ENCODE results near the gene C2CD4C.
"Not testable (repeated sequence)": the region's sequence is repeated elsewhere in the genome, so short reads cannot be mapped to it uniquely, and the experiment has no call there.

The C2CD4C gene

DNA sequence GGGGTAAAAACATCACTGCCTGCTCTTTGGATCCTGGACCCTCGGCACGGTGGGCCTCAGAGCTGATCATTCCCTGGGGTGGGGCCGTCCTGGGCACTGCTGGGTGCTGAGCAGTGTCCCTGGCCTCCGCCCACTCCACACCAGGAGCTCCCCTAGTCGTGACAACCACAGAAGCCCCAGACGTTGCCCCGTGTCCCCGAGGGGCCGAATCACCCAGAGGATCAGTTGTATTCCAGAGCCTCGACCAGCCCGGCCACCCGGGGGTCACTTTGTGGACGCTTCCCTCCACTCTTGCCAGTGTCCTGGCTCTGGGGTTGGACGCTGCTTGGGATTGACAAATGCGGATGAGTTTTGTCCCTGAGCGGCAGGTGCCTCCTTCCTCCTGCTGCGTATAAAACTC is 10.2 kb downstream of the C2CD4C start:
- DNase-seq (ENCODE audit: low read depth): no peak

GRCh38 chr19:397941-398706 is 10.8 kb downstream of the C2CD4C start:
- DNase-seq (ENCODE audit: low read depth): no peak

GRCh38 chr19:397321-397720 is 11.6 kb downstream of the C2CD4C start:
- no peak for DNase-seq (ENCODE audit: low read depth)

DNA sequence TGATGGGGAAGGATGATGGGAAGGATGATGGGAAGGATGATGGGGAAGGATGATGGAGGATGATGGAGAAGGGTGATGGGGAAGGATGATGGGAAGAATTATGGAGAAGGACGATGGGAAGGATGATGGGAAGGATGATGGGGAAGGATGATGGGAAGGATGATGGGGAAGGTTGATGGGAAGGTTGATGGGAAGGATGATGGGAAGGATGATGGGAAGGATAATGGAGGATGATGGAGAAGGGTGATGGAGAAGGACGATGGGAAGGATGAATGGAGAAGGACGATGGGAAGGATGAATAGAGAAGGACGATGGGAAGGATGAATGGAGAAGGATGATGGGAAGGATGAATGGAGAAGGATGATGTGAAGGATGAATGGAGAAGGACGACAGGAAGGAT is 13.5 kb downstream of the C2CD4C start:
- DNase-seq (ENCODE audit: low read depth): no peak

DNA sequence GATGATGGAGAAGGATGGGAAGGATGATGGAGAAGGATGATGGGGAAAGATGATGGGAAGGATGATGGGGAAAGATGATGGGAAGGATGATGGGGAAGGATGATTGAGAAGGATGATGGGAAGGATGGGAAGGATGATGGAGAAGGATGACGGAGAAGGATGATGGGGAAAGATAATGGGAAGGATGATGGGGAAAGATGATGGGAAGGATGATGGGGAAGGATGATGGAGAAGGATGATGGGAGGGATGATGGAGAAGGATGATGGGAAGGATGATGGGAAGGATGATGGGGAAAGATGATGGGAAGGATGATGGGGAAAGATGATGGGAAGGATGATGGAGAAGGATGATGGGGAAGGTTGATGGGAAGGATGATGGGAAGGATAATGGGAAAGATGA is 14.1 kb downstream of the C2CD4C start:
- DNase-seq (ENCODE audit: low read depth): not testable (repeated sequence)

GRCh38 chr19:393560-393959 is 15.4 kb downstream of the C2CD4C start:
- DNase-seq (ENCODE audit: low read depth): not testable (repeated sequence)

GRCh38 chr19:392375-392970 is 16.5 kb downstream of the C2CD4C start:
- DNase-seq (ENCODE audit: low read depth): no peak

DNA sequence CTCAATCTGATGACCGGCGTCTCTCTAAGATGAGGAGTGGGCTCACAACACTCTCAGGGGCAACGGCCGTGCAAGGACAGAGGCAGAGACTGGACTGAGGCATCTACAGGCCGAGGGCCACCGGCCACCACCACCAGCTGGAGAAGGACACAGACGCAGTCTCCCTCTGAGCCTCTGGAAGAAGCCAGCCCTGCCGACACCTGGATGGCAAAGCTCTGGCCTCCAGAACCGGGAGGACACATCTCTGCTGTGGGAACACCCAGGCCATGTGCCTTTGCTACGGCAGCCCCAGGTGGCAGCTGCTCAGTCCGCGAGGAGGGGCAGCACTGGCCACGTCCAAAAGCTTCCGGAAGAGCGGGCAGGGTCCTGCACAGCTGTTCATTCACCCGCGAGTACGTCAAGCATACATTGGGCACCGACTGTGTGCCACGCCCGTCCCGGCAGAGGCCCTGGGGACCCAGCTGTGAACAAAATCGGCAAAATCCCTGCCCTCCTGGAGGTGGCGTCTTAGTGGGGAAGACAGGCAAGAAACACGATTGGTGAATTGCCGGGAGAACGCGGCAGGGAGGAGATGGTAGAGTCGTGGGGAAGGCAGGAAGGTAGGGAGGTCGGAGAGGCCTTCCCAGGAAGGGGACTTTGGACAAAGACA is 17.1 kb downstream of the C2CD4C start:
- DNase-seq (ENCODE audit: low read depth): no peak

DNA sequence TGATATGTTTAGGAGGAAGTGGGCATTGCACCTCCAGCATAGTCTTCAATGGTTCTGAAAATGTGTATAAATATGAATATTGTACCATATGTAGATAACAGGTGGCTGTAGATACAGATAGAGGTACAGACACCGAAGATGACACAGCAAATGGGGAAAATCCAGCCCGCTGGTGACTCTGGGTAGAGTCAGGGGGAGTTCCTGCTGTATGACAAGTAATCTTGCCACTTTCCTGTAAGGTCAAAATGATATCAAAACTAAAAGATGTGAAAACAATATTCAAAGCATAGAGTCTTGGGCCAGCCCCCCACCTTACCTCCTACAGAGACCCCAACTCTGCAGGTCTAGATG is 17.8 kb downstream of the C2CD4C start:
- no peak for DNase-seq (ENCODE audit: low read depth)

DNA sequence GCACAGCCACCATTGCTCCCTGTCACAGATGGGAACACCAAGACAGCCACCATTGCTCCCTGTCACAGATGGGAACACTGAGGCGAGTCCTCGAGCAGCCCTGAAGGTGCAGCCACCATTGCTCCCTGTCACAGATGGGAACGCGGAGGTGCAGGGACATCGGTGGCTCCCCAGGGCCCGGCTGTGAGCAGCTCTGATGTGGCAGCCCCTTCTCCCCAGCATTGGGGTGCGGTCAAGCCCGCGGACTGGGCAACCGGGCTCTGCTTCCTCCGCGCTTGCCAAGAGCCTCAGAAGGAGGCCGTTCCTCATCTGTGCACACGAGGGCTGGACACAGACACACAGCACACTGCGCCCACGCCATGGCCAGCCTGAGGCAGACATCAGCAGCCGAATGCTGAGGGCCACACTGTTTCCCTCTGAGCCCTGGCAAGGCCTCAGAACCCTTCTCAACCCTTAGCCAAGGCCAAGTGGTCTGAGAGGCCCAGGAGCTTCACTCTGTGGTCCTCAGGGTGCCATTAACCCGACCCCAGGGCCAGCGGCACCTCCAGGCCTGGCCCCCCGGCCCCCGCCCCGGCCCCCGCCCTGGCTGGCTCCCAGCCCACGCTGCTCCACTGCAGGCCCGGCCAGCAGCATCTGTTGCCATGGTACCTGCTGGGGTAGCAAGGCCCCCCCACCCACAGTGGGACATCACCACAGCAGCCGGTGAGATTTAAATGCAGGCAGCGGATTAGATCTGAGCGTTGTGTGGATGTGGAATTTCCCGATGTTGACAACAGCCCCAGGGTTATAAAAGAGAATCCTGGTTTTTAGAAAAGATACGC is 18.4 kb downstream of the C2CD4C start:
- DNase-seq (ENCODE audit: low read depth): no peak

DNA sequence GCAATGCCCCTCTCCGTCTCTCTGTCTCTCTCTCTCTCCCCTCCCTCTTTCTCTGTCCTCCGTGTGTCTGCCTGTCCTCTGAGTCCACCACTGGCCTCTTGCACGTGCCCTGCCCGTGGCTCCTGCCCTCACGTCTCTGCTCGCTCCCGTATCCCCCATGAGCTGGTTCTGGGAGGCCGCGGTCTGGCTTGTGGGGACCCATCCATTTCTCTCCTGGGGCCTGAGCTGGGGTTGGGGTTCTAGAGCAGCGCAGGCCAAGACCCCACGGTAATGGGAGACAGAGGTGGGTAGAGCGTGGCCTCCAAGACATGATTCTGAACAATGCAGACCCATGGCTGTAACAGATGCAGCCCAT is 19.0 kb downstream of the C2CD4C start:
- DNase-seq (ENCODE audit: low read depth): no peak

DNA sequence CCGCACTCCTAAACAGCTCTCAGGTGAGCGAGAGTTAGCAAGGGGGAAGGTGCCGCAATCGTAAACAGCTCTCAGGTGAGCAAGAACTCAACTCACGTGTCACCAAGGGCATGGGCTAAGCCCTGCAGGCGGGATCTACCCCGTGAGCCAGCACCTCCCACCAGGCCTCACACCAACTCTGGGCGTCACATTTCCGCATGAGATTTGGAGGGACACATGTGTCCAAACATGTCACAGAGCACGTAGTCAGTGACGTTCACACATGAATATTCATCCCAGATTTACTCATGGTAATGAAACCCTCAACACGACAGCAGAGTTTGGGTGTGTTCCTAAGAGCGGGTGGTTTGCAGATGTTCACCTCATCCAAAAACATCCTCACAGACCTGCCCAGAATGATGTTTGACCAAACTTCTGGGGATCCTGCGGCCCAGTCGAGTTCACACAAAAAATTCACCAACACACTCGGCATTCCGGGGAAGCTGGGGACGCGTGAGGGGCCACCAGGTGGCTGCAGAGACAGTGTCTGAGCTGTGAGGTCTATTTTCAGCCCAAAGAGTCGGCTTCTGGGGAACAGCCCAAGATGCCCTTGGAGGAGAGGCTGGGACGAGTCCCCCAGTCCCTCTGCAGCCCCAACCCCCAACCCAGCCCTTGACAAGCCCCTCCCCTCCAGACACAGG is 19.6 kb downstream of the C2CD4C start:
- DNase-seq (ENCODE audit: low read depth): no peak

DNA sequence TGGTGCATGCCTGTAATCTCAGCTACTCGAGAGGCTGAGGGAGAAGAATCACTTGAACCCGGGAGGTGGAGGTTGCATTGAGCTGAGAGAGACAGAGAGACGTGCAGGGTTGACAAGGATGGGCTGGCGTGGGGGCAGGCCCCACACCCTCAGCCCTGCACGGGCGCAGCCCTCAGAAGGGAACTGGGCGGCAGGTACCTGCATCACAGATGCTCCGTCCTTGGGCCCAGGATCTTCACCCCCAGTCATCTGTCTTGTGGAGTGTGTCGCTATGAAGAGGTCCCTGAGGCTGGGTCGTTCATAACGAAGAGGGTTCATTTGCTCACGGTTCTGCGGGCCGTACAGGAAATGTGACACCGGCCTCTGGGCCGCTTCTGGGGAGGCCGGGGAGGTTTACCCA is 20.3 kb downstream of the C2CD4C start:
- no peak for DNase-seq (ENCODE audit: low read depth)

DNA sequence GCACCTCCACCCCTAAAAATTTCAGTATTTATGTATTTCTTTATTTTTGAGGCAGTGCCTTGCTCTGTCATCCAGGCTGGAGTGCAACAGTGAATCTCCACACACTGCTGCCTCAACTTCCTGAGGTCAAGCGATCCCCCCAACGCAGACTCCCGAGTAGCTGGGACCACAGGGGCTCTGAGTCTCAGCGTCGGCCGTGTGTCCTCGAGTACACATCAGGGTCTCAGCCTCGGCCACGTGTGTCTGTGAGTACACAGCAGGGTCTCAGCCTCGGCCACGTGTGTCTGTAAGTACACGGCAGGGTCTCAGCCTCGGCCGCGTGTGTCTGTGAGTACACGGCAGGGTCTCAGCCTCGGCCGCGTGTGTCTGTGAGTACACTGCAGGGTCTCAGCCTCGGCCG is 21.2 kb downstream of the C2CD4C start:
- no peak for DNase-seq (ENCODE audit: low read depth)

DNA sequence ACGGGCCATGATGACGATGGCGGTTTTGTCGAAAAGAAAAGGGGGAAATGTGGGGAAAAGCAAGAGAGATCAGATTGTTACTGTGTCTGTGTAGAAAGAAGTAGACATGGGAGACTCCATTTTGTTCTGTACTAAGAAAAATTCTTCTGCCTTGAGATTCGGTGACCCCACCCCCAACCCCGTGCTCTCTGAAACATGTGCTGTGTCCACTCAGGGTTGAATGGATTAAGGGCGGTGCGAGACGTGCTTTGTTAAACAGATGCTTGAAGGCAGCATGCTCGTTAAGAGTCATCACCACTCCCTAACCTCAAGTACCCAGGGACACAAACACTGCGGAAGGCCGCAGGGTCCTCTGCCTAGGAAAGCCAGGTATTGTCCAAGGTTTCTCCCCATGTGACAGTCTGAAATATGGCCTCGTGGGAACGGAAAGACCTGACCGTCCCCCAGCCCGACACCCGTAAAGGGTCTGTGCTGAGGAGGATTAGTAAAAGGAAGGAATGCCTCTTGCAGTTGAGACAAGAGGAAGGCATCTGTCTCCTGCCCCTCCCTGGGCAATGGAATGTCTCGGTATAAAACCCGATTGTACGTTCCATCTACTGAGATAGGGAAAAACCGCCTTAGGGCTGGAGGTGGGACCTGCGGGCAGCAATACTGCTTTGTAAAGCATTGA is 22.2 kb downstream of the C2CD4C start:
- DNase-seq (ENCODE audit: low read depth): not testable (repeated sequence)

DNA sequence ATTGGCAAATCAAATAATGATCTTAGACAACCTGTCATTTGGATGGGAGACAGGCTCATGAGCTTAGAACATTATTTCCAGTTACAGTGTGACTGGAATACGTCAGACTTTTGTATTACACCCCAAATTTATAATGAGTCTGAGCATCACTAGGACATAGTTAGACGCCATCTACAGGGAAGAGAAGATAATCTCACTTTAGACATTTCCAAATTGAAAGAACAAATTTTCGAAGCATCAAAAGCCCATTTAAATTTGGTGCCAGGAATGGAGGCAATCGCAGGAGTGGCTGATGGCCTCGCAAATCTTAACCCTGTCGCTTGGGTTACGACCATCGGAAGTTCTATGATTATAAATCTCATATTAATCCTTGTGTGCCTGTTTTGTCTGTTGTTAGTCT is 22.8 kb downstream of the C2CD4C start:
- not testable (repeated sequence) for DNase-seq (ENCODE audit: low read depth)

- no peak for DNase-seq (ENCODE audit: low read depth)
These were observed 24.2 kb downstream of the C2CD4C start for GRCh38 chr19:384799-385169.

GRCh38 chr19:383922-384798 is 24.8 kb downstream of the C2CD4C start:
- DNase-seq (ENCODE audit: low read depth): no peak

DNA sequence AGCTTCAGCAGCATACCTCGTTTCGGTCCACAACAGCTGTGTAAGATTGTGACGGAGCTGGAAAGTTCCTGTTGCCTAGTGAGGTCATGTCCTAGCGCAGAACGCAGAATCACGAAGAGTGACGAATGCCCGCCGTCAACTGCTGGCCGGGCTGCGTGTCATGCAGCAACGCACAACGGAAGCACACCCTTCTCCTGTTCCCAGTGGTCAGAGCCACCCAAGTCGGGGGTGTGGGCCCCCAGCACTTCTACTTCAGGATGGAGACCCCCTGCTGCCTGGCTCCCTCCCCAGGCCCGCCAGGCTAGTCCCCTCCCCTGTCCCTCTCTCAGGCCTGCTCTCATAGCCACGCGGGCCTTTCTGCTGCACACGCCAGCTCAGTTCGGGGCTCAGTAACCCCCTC is 25.9 kb downstream of the C2CD4C start:
- no peak for DNase-seq (ENCODE audit: low read depth)

- DNase-seq (ENCODE audit: low read depth): peak; percentile 19
These were observed 26.4 kb downstream of the C2CD4C start for GRCh38 chr19:382578-382977.

DNA sequence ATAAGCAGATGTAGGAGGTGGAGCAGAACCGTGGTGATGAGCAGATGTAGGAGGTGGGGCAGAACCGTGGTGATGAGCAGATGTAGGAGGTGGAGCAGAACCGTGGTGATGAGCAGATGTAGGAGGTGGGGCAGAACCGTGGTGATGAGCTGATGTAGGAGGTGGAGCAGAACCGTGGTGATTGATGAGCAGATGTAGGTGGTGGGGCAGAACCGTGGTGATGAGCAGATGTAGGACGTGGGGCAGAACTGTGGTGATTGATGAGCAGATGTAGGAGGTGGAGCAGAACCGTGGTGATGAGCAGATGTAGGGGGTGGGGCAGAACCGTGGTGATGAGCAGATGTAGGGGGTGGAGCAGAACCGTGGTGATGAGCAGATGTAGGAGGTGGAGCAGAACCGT is 27.0 kb downstream of the C2CD4C start:
- not testable (repeated sequence) for DNase-seq (ENCODE audit: low read depth)
